ENCODE results near the gene MAFG.
"Not testable (repeated sequence)": the region's sequence is repeated elsewhere in the genome, so short reads cannot be mapped to it uniquely, and the experiment has no call there.

The MAFG gene

DNA sequence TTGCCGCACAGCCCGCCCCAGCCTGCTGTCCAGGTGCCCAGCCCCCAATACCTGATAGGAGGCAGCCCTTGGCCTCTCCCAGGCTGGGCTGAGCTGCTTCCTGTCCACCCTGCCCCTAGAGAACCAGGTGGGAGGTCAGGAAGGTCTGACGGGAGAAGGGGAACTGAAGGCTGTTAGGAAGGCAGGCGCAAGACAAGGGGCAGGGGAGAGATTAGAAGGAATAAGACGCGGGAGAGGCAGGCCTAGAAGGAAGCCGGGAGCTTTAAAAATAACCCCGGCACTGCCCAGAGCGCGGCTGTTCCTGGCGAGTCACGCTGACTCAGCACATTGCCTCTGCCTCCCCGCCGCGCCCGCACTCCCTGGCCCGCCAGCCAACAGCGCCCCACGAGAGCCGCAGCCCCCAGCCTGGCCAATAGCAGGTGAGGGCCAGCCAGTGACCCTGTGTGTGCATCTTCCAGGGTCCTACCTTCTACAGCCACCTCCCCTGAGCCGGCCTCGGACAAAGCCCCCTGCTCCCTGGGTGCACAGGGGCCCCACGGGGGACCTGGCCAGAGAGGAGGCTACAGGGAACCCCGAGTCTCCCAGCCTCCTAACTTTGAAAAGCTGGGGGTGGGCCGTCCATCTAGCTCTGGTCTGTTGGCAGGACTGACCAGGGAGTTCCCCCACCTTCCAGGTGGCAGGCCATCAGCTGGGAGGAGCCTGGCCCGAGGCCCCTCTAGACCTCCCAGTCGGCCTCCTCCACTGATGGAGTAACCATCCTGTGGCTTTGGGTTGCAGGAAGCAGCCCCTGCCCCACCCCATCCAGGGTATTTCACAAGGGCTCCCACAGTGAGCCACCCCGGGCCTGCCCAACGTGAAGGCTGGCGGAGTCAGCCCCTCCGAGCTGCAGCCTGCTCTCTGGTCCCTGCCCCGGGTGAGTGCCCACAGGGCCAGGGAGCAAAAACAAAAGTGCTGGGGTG is 4.0 kb downstream of the MAFG start:
- no peak for DNase-seq (ENCODE audit: low read depth in 2 of 2)

DNA sequence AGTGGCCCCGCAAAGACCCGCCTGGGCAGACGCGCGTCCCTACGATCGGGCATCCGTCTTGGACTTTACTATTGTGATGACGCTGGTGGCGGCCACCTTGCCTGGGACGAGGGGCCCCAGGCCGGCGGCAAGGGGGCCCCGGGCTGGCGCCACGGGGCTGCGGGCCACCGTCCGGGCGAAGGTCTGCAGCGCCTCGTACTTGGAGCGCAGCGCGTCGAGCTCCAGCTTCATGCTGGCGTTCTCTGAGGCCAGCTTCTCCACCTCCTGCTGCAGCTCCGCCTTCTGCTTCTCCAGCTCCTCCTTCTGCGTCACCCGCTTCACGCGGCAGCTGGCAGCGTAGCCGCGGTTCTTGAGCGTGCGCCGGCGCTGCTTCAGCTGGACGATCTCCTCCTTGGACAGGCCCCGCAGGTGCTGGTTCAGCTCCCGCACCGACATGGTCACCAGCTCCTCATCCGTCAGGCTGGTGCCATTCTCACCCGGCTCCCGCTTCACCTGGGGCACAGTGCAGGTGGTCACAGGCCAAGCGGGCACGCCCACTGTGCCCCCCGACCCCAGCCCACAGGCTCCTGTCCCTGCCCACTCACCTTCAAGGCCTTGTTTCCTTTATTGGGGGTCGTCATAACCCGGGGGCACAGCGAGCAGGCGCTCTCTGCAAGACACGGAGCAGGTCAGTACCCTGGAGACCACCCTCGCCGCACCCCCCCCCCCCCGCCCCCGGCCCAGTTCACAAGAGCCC is 4.8 kb downstream of the MAFG start:
- no peak for DNase-seq (ENCODE audit: low read depth in 2 of 2)

DNA sequence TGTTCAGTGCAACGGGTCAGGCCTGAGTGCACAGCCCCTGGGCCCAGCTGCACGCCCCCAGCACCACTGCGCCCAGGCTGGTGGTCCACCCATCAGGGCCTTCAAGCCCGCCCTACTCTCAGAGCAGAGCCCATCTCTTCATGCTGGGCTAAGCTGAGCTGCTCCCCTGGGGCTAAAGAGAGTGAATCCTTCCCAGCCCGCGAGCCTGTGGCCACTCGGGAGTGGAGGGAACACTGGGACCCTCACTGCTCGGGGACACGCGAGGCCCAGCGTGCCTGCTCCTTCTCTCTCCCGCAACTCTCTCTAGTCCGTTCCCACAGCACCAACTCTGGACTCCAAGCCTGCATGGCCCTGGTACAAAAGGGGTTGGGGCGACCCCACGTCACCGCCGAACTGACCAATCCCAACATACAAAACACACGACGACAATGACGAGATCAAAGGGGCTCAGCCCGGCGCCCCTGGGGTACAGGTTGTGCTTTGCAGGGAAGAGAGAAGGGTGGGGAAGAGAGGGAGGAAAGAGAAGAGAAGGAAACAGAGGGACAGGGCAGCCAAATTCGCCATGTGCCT is 5.5 kb downstream of the MAFG start:
- DNase-seq (ENCODE audit: low read depth in 2 of 2) = no peak

DNA sequence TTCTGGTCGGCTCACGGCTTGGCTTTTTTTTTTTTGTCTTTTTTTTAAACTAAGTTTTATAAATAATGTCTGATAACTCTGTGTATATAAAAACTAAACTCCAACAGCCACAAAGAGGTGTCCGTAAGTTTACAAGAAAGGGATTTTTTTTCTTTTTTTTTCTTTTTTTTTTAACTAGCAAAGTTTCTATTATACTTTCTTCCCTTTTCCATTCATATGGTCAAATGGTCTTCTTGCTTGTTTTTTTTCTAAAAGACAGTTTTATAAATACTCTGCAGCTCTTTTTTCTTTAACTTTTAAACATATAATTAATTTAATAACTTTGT is 6.0 kb downstream of the MAFG start:
- no peak for DNase-seq (ENCODE audit: low read depth in 2 of 2)

DNA sequence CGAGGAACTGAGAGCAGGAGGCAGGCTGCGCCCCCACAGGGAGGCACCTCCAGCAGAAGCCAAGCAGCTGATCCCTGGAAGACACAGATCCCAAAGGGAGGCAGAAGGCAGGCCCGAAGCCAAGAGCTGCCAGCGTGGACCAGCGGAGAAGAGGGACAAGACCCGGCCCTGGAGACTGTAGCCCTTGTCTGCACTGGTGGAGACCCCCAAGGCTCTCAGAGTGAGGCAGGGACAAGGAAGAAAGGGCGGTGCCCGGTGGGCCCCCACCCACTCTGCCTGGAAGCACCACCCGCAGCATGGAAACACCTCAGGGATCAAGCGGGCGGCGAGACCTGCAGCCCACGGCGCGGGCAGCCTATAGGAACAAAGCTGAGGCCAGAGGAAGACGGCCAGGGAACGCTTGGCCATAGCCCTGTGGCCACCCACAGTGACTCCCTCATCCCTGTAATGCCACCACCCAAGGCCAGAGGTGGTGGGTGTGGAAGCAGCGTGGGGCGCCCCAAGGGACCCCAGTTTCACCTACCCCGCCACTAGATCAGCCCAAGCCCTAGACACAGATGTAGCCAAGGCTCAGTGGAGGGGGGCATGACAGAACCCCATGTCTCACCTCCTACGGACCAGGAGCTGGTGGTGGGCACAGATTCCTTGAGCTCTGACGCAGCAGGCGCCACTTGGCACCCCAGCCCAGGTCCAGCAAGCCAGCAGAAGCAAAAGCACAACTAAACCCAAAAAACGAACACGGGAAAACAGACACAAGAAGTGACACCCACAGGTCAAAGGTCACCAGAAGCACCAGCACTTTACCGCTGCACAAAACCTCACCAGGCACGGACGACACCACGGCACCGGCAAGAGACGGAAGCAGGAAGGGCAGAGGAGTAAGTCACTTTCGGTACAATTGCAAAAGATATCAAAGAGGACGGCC is 6.7 kb downstream of the MAFG start:
- DNase-seq (ENCODE audit: low read depth in 2 of 2) = no peak

DNA sequence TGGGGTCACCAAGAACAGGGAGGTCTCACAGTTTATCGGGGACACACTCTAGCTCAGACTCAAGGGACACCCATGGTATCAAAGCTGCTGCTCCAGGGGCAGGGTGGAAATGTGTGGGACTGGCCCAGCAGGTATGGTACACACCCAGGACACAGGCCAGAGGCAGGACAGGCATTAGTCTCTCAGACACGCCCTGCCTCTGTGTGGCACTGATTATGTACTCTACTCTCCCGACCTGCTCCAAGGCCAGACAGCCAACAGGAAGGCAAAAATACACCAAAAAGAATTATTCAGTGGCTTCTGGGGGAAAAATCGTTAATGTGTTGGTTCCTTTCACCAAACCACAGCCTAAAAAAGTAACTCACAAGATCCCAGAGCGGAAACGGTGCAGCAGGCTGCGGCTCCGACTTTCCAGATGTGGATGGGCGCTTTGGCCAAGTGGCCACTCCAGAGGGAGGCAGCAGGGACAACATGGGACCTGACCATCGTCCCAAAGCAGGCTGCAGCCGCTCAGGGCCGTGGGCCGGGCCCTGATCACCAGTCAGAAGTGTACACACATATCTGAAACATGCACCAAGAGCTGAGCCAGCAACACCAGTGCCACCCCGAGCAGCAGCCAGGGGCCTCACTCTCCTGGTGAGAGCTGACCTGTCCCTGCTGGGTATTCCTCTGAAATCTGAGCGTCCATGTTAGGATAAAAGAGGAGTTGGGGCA is 8.5 kb downstream of the MAFG start:
- no peak for DNase-seq (ENCODE audit: low read depth in 2 of 2)

DNA sequence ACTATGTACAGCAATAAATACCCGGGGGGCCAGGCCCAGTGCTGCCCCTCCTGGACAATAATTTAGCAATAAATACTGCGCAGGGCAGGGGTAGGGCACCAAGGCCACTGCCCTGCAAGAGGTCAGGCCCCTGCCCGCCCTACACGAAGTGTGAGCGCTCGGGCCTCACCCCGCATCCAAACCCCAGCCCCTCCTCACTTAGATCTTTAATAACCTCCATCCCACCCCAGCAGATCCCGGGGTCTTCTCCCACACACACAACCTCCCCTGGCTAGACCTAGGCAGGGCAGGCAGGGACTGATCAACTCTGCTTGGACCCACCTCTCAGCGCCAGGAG is 9.2 kb downstream of the MAFG start:
- DNase-seq (ENCODE audit: low read depth in 2 of 2) = not testable (repeated sequence)

DNA sequence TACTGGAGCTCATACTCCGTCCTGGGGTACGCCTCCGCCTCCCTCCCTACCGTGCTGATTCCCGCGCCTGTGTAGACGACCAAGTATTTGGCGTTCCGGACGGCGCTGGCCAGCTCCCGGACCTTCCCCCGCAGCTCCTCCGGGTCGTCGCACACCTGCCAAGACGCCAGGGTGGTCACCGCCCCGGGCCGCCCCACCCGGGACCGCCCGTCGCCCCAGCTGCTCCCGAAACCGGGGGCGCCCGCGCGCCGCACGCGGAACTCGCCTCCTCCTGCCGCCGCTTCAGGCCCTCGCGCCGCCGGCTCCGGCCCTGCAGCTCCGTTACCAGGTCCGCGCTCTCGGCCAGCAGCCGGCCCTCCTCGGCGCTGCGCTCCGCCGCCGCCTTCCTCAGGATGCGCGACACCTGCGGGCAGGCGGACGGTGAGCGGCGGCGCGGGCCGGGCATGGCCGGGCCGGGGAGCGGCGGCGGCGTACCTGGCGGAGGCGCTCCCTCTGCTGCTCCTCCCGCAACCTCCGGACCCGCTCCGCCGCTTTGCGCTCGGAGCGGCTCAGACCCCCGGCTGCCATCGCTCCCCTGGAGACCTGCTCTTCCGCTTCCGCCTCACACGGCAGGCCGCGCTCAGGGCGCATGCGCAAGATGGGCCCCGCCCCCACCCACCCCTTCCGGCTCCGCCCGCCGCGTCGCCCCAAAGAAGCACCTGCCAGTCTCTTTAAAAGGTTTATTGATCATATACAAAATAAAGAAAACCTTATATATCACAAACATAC is 9.8 kb downstream of the MAFG start, which contains the start of gene SIRT7:
Gene SIRT7, minus strand, starts transcription at position 612 of the 768 bp plus-strand sequence. Its CDS starts 45 bp downstream, at position 567.
- peak; percentile 69 for DNase-seq (ENCODE audit: low read depth in 2 of 2)

DNA sequence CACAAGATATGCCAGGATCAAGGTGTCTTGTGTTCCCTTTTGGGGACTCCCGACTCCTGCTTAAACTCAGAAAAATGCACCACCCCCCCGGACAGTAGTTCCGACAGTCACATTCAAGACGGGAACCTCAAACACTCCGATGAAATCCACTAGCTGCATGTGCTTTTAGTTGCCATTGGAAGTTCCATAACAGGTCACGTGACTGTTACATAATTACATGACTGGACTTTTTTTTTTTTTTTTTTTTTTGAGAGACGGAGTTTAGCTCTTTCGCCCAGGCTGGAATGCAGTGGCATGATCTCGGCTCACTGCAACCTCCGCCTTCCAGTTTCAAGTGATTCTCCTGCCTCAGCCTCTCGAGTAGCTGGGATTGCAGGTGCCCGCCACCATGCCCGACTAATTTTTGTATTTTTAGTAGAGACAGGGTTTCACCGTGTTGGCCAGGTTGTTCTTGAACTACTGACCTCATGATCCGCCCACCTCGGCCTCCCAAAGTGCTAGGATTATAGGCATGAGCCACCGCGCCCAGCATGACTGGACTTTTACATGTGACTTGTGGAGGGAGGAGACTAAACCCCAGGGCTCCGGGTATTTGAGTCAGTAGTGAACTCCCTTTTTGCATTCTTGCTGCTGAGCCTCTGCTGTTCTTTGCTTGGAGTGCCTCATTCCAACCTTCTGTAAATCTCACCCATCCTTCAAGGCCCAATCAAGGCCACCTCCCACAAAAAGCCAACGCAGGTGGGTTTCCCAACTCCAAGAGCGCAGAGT is 11.1 kb downstream of the MAFG start:
- DNase-seq (ENCODE audit: low read depth in 2 of 2) = no peak

DNA sequence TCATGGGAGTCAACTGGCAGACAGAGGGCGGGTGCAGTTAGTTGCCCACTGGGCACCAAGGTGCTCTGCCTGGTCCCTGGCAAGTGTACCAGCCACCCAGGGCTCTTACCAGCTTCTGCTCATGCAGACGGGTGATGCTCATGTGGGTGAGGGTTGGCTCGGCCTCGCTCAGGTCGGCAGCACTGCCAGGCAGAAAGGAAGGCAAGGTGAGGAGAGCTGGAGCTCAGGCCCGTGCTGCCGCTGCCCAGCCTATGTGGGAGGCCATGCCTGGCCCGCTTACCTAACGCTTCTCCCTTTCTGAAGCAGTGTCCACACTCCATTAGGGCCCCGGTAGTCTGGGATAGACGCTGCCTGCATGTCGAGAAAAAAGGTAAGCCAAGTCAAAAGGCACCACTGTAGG is 12.2 kb downstream of the MAFG start:
- no peak for DNase-seq (ENCODE audit: low read depth in 2 of 2)

DNA sequence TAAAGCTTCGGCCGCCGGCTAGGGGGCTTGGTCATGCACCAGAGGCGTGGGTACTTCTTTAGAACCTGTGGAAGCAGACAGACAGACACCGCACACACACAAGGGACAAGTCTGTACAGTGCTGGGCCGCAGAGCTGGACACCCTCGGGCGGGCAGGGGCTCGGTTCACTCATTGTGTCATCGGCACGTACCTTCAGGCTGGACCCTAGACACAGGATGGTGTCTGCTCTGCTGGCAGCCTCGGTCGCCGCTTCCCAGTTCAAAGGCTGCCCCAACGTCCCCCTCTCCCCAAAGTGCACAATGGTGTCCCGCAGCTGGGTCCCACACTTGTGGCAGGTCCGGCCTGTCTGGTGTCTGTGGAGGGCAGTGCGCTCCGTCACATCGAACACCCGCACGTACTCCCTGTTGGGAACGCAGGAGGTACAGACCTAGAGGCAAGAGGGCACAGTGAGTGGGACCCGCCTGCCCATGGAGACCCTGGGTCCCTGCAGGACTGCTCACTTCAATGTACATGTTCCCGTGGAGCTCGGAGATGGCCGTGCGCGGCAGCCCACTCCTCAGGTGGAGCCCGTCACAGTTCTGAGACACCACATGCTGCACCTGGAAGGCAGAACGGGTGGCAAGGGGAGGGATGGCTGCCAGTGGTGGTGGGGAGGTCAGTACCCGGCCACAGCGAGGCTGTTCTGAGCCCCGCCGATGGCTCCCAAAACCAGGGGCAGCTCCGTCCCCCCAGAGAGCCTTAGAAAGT is 13.3 kb downstream of the MAFG start:
- no peak for DNase-seq (ENCODE audit: low read depth in 2 of 2)

DNA sequence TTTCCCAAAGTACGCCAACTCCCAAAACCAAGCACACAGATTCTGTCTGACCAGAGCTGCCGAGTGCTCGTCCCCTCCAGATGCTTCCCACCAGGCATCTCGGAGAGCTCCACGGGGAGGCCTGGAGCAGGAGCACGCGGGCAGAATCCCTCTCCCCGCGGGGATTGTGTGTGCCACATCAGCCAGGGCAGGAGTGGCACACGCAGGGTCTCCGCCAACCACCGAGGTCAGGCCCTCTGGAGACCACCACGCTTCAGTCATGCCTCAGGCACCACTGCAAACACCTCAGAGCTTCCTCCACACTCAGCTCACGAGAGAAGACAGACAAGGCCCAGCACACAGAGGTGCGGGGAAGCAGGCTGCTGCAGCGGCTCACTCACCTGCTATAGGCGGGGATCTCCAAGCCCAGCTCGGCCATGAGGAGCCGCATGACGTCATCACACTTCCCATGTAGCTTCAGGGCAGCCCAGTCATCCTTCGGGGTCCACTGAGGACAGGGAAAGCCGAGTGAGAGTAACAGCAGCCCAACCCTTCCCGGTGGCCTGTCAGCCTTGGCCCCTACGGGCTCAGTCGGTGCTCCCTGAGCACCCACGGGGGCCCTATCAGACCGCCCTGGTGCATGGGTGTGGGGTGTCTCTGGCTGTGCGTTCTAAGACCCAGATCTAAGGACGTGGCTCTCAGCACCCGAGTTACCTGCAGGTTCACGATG is 14.0 kb downstream of the MAFG start:
- DNase-seq (ENCODE audit: low read depth in 2 of 2) = no peak

DNA sequence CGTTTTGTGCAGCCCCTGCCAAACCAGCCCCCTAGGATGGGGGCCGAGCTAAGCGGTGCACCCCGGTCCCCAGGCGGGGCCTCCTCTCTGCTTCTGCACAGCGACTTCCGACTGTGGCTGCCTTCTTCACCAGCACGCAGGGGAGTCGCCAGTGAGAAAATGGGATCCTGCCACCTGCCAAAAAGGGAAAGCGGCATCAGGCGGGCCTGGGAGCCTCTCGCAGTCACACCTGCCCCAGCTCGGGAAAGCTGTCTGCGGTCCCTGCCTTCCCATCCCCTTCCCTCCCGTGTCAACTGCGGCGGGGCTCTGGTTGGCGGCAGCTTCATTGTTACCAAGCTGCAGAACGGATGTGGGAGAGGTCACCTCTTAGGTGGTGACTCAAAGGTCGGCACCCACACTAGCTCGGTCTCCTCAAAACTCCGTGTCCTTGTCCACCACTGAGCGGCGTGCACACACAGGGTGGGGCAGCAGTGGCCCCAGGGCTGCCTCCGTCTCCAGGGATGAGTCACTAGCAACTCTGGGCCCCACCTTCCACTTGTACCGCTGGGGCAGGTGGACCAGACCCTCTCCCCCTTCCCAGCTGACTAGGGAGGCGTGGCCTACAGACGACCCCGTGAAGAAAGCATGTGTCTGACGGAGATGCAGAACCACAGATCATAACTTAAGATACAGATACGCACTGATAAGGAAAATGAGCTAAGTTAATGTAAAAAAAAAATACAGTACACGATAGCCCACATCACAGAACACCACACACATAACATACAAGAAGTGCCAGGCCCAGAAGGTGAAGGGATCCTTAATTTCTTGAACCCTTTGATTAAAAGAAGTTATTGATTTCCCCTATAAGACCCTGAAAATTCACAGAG is 14.9 kb downstream of the MAFG start:
- no peak for DNase-seq (ENCODE audit: low read depth in 2 of 2)

DNA sequence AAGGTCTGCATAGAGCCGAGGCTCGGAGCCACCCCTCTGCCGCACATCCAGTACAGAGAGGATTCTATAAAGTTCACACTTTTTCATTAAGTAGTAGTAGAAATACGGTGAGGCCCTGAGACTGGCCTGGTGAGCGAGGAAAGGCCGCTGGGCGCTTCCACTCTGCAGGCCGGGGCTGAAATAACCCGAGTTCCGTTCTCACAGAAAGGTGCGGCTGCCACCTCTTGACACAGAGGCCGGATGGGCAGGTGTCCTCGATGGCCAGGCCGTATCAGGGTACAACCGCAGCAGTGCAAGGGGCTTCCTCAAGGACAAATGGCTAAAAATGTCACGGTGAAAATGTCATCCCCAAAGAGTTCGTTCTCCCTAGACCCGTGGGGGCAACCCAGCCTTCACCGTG is 15.6 kb downstream of the MAFG start:
- DNase-seq (ENCODE audit: low read depth in 2 of 2) = no peak

DNA sequence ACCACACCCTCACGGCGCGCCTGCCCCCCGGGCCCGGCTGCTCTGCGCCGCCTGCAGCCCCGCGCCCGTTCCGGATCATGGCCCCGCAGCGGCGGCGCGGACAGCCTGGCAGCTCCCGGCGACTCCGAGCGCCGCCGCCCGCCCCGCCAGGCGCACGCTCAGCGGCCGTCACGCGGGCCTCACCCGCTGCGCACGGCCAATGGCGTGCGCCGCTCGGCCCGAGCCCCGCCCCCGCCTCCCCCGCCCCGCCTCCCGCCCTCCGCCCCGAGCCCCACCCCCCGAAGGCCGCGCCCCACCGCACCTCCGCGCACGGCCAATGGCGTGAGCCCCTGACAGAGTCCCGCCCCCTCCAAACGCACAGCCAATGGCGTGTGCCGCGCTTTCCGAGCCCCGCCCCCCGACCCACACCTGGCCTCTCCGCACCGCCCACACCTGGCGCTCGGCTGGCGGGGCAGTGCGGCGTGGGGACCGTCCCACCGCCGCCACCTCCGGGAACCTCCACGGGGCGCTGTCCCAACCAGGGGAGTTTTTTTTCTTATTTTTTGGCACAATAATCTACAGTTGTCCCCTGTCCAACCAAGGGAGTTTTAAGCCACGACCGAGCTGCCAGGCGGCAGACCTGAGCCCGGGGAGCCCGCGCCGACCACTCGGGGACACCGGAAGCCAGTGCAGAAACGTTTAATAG is 16.1 kb downstream of the MAFG start, which contains the start of gene PCYT2:
Gene PCYT2, minus strand, starts transcription at position 123 of the 685 bp plus-strand sequence. Its CDS starts 44 bp downstream, at position 79.
- DNase-seq (ENCODE audit: low read depth in 2 of 2) = peak; percentile 88 to 90

DNA sequence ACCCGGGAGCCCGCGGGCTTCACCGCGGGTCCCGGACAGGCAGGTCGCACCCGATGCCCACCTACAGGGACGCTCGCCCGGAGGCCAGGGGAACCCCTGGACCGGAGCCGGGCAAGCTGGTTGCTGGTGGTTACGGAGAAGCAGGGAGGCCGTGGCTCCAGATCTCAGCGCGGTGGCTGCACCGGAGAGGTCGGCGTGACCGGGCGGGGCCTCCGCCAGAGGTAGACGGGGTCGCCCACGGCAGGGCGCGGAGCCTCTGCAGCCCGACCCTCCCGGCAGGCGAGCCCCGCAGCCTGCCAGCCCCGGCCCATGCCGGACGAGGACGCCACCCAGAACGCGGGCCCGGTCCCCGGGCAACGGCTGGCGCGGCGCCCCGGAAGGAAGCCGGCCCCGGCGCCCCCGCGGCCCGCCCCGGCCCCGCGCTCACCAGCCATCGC is 16.7 kb downstream of the MAFG start:
- DNase-seq (ENCODE audit: low read depth in 2 of 2) = no peak

All from stimulated activated CD8-positive, alpha-beta memory T cell treated with anti-CD3 and anti-CD28 coated beads, Interleukin-2, amount 100 ng/mL, for 48 hours (primary cell).